ENCODE data around the gene LDLRAD2. TPM values are rescaled to one million over a fixed set of nuclear protein-coding genes. Genes with fewer than 3 reads are reported as not detected.

Gene LDLRAD2
- total RNA-seq, 1 donor from 2014 or later = 0.07 TPM

DNA sequence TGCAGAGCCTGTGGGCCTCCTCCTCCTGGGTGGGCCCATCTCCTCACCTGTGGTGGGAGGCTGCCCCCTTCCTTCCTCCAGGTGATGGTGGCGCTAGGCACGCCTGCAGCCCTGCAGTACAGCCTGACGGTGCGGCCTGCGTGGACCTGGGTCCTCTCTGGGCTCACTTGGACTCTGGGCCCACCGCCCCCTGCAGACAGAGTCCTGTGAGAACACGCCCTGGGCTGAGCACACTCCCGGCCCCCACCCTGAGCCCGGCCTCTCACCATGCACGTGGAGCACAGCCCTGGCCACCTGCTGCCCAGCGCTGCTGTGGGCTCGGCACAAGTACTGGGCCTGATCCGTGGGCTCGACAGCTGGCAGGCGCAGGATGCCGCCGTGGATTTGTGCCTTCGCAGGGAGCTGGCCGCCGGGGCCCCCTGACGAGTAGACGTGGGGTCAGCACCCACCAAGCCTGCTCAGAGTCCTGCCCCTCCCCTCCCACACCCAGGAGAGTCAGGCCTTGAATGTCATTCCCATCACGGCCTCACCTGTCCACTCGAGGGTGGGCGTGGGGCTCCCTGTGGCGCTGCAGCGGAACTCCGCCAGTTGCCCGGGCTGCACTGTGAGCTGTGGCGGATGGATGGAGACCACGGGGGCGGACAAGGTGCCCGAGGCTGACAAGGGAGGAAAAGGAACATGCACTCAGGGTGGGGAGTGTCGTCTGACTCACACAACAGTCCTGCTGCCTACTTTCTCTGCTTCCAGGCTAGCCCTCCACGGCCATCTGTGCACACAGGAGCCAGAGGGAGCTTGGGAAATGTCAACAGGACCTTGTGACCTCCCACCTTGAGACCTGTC is 43.4 kb downstream of the LDLRAD2 start:
- Mint-ChIP-seq H3K36me3 (ENCODE audit: low read depth) (peaks cover 44% of the 10 kb centered on the region), H3K27me3 (ENCODE audit: low read depth) (no peaks in the 10 kb centered on the region), H3K4me3 (ENCODE audit: unreplicated experiment) (no peak overlapping the region), H3K9me3 (ENCODE audit: low read depth) (no peaks in the 10 kb centered on the region), H3K27ac (ENCODE audit: unreplicated experiment) (no peak overlapping the region), H3K4me1 (ENCODE audit: low read depth) (peaks cover 13% of the 10 kb centered on the region)
- TF ChIP-seq, protein P1, sequence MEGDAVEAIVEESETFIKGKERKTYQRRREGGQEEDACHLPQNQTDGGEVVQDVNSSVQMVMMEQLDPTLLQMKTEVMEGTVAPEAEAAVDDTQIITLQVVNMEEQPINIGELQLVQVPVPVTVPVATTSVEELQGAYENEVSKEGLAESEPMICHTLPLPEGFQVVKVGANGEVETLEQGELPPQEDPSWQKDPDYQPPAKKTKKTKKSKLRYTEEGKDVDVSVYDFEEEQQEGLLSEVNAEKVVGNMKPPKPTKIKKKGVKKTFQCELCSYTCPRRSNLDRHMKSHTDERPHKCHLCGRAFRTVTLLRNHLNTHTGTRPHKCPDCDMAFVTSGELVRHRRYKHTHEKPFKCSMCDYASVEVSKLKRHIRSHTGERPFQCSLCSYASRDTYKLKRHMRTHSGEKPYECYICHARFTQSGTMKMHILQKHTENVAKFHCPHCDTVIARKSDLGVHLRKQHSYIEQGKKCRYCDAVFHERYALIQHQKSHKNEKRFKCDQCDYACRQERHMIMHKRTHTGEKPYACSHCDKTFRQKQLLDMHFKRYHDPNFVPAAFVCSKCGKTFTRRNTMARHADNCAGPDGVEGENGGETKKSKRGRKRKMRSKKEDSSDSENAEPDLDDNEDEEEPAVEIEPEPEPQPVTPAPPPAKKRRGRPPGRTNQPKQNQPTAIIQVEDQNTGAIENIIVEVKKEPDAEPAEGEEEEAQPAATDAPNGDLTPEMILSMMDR (IDR thresholded peaks at IDR 0.05) = no peak
- peak; percentile 91 for DNase-seq (ENCODE audit: low spot score)

DNA sequence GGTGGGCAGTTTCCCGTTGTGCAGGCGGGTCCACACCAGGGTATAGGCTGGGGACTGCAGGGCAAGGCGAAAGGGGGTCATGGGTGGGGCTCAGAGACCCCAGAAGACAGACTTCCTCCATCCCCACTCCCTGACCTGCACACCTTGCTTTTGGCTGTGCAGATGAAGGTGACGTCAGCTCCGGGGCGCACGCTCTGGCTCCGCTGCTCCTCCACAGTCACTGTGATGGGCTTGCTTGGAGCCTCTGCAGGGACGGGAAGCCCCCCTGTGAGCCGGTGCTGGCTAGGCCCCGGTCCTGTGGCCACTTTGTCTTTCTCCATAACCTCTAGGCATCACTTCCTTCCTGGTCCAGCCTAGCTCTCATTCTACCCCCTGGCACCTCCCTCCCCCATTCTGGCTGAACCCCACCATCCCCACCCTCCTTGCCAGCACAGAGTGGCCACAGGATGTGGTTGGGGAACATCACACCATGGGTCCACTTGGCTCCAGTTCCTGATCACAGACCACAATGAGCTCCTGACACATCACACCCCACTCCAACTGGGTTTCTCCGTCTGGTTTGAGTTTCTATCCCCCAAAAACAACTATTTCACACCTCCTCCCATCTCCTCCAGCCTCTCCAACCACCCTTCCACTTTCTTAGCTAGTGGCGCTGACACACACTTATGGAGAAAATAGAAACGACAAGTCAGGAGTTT is 45.2 kb downstream of the LDLRAD2 start:
- TF ChIP-seq, protein P1 (IDR thresholded peaks at IDR 0.05) = no peak
- H3K9me3 Mint-ChIP-seq (ENCODE audit: low read depth) = no peaks in the 10 kb centered on the region
- H3K36me3 Mint-ChIP-seq (ENCODE audit: low read depth) = peaks cover 57% of the 10 kb centered on the region
- peaks cover 17% of the 10 kb centered on the region for H3K4me1 Mint-ChIP-seq (ENCODE audit: low read depth)
- H3K27ac Mint-ChIP-seq (ENCODE audit: unreplicated experiment) = peak overlapping the region; percentile 81
- H3K27me3 Mint-ChIP-seq (ENCODE audit: low read depth) = no peaks in the 10 kb centered on the region
- no peak for DNase-seq (ENCODE audit: low spot score)
- H3K4me3 Mint-ChIP-seq (ENCODE audit: unreplicated experiment) = no peak overlapping the region

DNA sequence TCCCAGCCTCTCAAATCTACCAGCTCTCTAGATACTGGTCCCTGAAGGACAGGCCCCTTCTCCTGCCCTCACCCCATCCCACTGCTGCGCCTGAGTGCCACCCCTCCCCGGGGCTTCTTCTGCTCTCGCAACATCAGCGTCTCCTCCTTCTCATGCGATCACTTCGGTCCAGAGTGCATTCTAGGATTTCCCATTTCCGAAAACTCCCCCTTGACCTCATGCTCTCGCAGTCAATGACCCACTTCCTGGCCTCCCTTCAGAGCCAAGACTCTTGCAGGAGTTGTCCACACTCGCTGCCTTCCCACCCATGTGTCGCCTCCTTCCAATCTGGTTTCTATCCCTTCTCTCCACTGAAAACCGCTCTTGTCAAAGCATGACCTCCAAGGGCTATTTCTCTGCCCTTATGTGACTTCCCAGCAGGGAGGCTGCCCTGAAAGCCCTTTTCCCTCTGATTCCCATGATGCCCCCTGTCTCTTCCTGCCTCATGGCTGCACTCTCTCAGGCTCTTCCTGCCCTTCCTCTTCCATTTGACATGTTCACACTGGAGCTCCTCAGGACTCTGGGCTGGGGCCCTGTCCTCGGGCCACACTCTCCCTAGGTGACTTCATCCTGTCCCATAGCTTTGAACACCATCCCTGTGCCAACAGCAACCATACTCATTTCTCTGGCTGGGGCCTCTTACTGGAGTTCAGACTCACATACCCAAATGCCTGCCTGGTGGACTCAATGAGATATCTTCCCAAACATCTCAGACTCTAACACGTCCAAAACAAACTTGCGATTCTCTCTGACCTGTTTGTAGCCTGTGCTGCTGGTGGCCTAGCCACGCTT is 46.0 kb downstream of the LDLRAD2 start:
- TF ChIP-seq, protein P1 (IDR thresholded peaks at IDR 0.05) = no peak
- H3K4me3 Mint-ChIP-seq (ENCODE audit: unreplicated experiment) = no peak overlapping the region
- H3K9me3 Mint-ChIP-seq (ENCODE audit: low read depth) = no peaks in the 10 kb centered on the region
- DNase-seq (ENCODE audit: low spot score) = no peak
- no peaks in the 10 kb centered on the region for H3K27me3 Mint-ChIP-seq (ENCODE audit: low read depth)
- H3K27ac Mint-ChIP-seq (ENCODE audit: unreplicated experiment) = peak overlapping the region; percentile 81
- H3K4me1 Mint-ChIP-seq (ENCODE audit: low read depth) = peaks cover 17% of the 10 kb centered on the region
- H3K36me3 Mint-ChIP-seq (ENCODE audit: low read depth) = peaks cover 57% of the 10 kb centered on the region

DNA sequence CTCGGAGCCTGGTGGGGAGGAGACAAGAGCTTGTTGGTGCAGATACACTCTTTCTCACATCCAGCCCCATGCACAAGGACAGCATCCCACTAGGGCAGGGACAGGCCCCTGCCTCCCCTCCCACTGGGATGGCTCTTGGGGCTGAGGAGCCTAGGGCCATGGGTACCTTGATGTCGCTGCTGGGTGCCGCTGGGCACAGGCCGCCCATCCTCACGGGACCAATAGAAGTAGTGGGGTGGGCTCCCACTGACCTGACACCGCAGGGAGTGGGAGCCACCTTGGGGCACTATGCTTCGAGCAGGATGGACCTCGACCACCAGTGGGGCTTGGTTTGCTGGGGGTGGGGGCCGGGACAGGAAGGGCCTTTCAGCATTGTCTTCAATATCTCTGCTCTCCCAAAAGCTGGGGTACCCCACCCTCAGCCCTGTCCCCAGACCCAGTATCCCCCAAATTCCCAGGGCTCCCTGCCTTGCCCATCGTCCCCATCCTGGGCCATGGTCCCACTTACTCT is 47.7 kb downstream of the LDLRAD2 start:
- DNase-seq (ENCODE audit: low spot score) = no peak
- Mint-ChIP-seq H3K4me3 (ENCODE audit: unreplicated experiment) (no peak overlapping the region), H3K36me3 (ENCODE audit: low read depth) (peaks cover 60% of the 10 kb centered on the region), H3K27me3 (ENCODE audit: low read depth) (no peaks in the 10 kb centered on the region), H3K27ac (ENCODE audit: unreplicated experiment) (no peak overlapping the region), H3K9me3 (ENCODE audit: low read depth) (no peaks in the 10 kb centered on the region), H3K4me1 (ENCODE audit: low read depth) (peaks cover 17% of the 10 kb centered on the region)
- TF ChIP-seq, protein P1 (IDR thresholded peaks at IDR 0.05) = no peak

DNA sequence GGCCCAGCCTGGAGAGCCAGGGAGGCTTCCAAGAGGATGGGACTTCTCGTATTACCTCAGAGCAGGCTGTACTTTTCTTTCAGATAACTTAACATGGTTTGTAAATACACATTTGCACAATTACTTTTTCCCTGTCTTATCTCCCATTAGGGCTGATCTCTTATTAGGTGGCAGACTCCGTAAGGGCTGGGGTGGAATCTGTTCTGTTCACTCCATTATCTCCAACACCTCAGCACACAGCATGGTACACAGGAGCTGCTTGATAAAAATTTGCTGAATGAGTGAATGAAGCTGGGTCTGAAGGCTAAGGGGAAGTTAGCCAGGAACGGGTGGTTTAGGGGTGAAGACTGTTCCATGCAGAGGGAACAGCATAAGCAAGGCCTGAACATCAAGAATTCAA is 48.9 kb downstream of the LDLRAD2 start:
- DNase-seq (ENCODE audit: low spot score) = no peak
- H3K27ac Mint-ChIP-seq (ENCODE audit: unreplicated experiment) = no peak overlapping the region
- peaks cover 61% of the 10 kb centered on the region for H3K36me3 Mint-ChIP-seq (ENCODE audit: low read depth)
- no peaks in the 10 kb centered on the region for H3K9me3 Mint-ChIP-seq (ENCODE audit: low read depth)
- H3K4me3 Mint-ChIP-seq (ENCODE audit: unreplicated experiment) = no peak overlapping the region
- TF ChIP-seq, protein P1 (IDR thresholded peaks at IDR 0.05) = no peak
- peaks cover 17% of the 10 kb centered on the region for H3K4me1 Mint-ChIP-seq (ENCODE audit: low read depth)
- no peaks in the 10 kb centered on the region for H3K27me3 Mint-ChIP-seq (ENCODE audit: low read depth)
